IPS-NIHi7 (cell line): ENCODE measurements around the gene RRP1.
"Not testable (repeated sequence)": the region's sequence is repeated elsewhere in the genome, so short reads cannot be mapped to it uniquely, and the experiment has no call there.

ENCODE experiments used
- DNase-seq: peaks from one replicate; pipeline ENCODE4 v3.0.0; 2012; ENCODE audit warnings: mixed read lengths; ENCODE audit errors: extremely low spot score

RRP1 gene

DNA sequence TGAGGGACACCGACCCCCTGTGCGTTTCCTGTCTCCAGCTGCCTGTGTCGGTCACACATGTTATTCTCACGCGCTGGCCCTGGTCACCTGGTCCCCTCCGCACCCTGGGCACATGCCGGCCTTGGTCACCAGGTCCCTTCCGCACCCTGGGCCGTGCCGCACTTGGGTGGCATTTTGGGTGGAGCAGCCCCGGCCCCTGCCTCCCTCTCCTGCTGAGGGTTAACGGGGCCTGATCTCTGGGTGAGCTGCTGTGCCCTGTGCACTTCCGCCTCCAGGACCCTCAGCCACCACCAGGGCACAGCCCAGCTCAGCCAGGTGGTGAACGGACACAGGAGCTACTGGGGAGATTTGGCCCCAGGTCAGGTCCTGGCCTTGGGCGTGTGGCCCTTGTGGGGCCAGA, 26.6 kb downstream of the RRP1 start:
- DNase-seq: no peak

DNA sequence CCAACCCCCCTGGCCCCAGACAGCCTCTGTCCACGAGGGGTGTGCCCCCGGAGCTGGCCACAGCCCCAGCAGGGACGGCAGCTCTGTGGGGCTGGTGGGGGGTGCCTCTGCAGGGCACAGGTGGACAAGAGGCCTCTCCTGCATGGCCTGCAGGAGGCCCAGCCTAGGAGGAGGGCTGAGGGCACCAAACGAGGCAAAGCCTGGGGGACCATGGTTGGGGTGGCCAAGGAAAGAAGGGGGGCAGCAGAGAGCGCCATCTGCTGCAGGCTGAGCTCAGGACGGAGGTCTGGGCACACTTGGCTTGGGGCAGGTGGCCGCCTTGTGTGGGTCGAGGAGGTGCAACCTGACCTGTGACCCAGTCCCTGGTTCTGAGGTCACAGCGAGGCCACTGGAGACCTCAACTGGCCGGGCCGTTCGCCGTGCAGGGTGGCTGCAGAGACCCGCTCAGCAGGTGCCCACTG, 27.3 kb downstream of the RRP1 start:
- no peak for DNase-seq

DNA sequence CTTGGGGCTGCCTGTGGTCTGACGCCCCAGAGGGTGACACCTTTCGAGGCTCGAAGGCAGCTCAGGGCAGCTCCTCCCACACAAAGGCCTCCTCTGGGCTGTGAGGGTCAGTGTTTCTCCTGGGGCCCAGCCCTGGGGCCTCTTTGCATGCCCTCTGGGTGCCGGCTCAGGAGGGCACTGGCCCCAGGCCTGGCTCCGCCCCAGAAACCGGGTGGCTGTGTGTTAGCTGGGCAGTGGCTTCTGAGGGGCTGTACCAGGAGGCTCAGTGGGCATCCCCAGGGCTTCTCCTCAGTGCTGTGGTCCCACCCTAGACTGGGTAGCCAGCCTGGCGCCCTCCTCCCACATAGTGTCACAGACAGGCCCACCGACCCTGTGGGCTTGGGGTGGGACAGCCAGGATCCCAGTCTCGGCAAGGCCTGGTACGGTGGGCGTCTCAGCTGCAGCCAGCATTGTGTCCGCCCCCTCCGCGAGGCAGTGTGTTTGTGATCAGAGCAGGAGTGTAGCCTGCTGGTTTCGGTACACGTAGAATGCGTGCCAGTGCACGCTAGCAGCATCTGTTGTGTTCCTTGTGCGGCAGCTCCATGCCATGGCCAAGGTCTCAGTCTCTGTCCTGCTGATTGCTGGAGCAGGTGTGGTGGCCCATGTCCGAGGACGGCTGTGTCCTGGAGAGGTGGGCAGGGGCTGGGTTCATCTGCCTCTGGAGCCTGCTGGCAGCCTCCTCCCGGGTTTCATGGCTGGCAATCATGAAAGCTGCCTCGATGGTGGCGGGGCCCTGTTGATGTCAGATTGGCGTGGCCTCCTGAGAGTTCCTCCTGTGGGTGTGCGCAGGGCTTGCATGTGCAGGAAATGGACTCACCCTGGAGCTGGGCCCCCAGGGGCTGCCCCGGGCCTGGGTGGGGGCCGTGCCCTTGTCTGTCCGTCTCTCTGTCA, 28.0 kb downstream of the RRP1 start:
- DNase-seq: no peak

DNA sequence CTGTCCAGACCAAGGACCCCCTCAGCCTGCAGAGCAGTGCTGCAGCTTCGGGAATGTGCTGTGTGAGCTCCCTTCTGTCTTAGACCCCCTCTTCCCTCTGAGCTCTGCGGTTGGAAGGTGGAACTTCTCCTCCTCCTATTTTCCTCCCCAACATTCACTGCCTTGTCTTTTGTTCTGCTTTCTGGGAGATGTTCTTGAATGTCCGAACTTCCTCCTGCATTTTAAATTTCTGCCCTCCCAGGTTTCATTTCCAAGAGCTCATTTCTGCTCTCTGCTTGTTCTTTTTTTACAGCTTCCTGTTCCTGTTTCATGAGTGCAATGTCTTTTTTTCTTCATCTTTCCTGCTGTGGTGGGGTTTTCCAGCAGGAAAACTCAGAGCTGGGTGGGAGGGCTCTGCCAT, 29.3 kb downstream of the RRP1 start:
- no peak for DNase-seq

DNA sequence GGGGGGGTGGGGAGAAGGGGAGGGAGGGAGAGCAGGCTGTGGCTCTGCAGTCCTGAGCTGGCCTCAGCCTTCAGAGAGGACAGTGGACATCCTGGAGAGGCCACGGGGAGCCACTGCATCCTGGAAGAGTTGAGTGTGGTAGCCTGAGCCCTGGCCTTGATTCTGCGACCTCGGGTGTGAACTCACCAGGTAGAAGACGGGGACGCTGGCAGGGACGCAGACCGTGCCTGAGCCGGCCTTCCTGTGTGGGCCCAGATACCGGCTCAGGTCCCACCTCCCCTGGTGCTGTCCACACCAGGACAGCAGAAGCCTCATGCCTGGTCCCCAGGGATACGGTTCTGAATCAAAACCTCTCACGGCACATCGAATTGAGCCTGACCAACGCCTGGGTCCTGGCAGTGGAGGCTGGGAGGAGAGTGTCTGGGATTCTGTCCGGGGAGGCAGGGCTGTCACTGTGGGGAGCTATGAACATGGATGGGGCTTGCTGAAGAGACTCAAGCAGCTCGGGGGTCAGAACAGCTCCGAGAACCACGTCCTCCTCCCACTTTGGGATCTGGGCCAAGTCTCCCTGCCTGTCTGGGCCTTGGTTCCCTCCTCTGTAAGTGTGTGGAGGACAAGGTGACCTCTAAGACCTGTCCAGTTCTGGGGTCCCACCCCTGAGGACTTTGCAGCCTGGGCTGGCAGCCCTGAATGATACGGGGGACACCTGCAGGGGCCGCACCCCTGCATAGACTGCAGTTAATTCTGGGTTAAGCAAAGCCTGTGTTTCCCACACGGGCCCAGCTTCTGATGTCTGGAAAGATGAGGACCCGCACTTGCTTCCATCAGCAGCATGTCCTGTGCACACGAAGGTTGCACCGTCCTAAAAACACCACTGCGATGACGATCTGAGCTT, 30.4 kb downstream of the RRP1 start:
- no peak for DNase-seq

DNA sequence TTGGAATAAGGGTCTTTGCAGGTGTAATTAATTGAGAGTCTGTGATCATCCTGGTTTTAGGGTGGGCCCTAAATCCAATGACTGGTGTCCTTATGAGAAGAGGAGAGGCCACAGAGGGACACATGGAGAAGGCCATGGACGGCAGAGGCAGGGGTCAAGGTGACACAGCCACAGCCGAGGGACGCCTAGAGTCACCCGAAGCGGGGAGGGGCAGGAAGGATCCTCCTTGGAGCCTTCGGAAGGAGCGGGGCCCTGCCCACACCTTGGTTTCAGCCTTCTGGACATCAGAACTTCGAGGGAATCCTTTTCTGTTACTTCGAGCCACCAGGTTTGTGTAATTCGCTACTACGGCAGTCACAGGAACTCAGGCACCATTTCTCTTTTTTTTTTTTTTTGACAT, 31.1 kb downstream of the RRP1 start:
- DNase-seq: no peak

DNA sequence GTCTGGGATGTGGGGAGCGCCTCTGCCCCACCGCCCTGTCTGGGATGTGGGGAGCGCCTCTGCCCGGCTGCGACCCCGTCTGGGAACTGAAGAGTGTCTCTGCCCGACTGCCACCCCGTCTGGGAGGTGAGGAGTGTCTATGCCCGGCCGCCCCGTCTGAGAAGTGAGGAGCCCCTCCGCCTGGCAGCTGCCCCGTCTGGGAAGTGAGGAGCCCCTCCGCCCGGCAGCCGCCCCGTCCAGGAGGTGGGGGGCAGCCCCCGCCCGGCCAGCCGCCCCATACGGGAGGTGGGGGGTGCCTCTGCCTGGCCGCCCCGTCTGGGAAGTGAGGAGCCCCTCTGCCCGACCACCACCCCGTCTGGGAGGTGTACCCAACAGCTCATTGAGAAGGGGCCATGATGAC, 32.8 kb downstream of the RRP1 start:
- DNase-seq: not testable (repeated sequence)

DNA sequence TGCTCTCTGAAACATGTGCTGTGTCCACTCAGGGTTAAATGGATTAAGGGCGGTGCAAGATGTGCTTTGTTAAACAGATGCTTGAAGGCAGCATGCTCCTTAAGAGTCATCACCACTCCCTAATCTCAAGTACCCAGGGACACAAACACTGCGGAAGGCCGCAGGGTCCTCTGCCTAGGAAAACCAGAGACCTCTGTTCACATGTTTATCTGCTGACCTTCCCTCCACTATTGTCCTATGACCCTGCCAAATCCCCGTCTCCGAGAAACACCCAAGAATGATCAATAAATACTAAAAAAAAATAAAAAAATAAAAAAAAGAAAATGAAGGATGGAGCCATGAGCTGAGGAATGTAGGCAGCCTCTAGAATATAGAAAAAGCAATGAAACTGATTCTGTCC, 33.4 kb downstream of the RRP1 start:
- not testable (repeated sequence) for DNase-seq

DNA sequence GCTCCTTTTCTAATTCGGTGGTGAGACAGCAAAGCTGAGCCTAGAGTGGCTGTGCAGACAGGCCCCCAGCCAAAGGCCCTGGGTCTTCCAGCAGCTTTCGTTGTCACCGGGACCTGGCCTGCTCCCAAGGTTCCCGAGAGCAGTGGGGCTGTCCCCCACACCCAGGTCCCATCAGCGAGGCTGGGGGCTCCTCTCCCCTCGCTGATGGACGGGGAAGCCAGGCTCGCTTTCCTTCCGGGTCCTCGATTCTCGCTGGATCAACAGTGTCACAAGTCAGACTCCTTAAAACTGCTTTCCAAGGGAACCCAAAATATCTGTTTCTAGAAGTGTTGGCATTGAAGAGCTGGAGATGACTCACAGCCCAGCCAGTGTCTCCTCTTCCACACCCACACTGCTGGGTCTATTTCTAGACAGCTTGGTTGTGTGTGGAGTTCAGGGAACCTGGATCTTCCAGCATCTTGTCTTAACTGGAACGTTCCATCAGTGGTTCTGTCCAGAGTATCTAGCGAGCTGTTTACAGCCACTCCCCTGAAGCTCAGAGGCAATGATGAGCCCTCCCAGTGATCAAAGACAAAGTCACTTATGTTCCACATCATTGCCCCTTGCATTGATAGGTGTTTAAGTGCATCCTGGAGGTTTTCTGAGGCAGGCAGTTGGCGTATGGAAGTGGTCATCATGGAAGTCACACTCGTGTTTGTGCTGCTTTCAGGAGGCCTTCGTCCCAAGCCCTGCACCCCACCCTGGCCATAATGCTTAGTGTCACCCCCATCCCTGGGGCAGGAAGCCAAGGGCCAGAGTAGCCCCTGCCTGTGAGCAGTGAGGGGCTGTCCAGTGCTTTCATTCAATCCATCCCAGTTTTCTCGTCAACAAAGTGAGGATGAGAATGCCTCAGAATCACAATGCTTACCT, 35.2 kb downstream of the RRP1 start:
- DNase-seq: no peak

DNA sequence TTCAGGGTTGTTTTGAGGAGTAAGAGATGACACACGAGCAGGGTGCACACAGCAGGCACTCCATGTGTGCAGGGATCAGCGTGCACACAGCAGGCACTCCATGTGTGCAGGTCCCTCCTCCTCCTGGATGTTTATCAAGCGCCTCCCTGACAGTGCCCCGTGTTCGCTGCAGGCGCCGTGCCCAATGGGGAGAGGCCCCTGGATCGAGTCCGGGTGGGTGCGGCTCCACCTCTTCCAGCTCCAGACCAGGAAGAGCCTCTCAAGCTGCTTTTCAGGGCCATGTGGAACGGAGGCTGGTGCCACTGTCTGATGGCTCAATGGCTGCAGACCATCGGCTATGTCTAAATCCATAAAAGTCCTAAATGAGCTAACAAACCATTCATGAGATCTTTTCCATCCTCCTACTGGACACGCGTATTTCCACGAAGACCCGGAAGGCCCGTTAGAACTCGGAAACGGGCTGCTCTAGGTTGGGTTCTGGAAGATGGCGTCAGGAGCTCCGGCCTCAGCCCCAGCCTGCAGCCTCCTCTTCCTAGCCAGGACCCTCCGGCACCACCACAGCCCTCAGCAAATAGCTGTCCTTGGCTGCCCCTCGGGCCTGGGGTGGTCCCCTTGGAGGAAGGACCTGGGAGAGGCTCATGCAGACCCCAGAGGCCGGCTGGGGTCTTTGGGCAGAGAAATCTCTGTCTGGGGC, 36.0 kb downstream of the RRP1 start:
- no peak for DNase-seq

DNA sequence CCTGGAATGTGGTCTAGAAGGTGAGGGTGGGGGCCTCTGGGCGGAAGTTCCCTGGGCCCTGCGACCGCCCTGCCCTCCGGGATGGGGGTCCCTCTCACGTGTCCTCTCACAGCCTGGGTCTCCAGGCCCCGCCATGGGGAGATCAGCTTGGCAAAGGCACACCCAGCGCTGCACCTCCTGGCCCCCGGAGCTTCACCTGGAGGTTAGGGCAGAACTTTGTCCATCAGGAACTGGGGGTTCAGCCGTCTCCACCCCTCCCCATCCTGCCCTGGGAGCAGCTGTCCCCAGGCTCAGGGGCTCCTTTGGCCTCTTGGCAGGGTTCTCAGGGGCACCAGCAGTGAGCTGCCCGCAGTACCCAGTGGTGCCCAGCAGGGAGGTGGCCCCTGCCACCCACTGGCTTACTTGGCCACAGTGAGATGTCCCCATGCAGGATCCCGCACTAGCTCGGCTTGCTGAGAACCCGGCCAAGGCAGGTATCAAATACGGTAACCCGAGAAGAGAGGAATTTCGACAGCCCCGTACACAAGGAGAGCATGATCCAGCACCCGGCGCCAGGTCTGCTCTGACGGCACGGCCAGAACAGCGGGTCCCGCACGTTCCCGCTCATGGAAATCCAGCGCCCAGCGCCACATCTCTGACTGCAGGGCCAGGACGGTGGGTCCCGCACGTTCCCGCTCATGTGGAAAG, 36.7 kb downstream of the RRP1 start:
- DNase-seq: no peak

DNA sequence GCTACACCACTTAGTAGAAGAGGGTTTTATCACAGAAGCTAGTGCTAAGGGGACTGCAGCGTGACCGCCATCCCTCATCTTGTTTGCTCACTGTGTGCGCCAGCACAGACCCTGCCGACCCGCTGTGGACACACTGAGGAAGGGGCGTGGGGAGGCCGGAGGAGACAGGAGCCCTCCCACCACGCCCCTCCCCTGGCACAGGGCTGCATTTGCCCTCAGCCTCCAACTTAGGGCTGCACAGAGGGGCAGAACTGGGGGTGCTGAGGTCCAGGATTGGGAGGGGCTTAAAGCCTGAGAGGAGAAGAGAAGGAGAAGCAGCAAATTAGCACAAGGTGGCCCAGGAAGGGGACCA, 37.2 kb downstream of the RRP1 start:
- DNase-seq: no peak

DNA sequence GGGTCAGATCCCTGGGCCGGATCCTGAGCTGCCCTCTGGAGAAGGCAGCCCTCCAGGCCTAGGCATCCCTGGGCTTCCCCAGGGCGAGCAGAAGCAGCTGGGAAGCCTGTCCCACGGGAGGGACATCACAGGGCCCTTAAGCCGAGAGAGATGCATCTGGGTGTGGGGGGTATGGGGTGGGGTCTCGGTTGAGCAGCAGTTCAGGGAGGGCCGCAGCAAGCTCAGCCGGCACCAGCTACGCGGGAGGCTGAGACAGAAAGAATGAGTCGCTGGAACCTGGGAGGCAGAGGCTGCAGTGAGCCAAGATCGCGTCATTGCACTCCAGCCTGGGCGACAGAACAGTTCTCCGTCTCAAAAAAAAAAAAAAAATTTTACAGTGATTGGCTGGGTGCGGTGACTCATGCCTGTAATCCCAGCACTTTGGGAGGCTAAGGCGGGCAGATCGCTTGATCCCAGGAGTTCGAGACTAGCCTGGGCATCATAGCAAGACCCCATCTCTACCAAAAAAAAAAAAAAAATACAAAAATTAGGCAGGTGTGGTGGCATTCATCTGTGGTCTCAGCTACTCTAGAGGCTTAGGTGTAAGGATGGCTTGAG, 37.7 kb downstream of the RRP1 start:
- DNase-seq: no peak

DNA sequence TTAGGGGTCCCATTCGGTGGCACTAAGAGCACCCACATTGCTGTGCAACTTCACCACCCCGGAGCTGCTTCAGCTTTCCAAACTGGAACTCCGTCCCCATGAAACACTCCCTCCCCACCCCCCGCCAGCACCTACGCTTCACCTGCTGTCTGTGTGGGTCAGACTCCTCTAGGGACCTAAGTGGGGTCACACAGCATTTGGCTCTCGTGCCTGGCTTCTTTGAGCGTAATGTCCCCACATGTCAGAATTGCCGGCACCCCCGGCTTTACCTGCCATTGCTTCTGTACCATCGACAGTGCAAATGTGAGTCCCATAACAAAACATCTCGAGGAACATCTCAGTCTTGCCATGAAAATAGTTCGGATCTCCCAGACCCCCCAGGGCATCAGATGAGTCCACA, 39.8 kb downstream of the RRP1 start:
- DNase-seq: no peak

DNA sequence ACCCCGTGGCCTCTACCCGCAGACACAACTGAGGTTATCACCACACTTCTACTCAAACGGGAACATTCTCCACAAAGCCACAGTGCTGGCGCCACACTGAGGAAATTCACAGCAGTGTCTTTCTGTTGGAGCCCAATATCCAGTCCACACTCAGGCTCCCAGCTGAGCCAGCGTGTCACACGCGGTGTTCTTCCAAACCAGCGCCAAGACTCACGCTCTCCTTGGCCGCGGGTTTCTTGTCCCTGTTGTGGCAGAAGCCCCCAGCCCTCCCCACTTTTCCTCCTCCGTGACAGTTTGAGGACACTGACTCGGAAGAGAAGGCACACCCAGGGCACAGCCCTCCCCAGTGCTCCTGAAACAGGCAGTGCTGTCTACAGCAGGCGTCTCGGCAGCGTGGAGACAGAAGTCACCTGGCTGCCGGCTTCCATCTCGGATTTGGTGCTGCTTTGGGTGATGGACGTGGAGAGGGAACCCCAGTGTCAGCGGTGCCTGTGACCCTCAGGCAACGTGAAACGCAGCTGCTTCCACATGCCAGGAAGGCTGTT, 40.3 kb downstream of the RRP1 start:
- DNase-seq: no peak

DNA sequence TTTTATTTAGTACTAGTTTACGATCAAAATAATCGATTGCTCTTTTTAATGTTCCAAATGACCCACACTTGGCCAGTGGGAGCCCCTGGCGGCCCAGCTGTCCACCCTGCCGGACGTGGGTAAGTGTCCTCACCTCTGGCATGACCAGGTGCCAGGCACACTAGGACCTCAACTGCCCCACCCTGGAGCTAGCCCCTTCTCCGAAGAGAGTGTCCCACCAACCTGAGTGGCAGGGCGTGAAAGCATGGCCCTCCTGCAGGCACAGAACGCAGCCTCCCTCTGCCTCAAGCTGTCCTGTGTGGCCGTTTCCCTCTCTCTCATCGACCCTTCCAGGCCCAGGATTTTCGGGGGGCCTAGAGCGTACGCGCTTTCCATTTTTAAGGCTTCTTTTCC, 42.8 kb downstream of the RRP1 start:
- DNase-seq: no peak

DNA sequence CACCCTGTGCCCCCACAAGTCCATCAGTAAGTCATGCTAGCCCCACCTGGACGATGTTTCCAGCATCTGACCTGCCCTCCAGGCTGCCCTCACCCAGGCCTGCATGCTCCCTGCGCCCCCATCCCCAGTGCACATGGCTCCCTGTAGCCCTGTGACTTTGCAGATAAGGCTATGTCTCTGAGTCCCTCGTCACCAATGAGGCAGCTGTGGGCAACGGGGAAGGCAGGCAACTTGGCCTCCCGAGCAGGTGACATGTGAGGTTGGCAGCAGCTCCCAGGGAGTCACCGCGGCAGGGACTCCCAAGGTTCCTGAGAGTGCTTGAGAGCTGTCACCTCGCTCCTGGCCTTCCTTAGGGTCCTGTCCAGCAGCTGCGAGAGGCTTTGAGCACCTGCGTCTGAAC, 43.3 kb downstream of the RRP1 start:
- no peak for DNase-seq

DNA sequence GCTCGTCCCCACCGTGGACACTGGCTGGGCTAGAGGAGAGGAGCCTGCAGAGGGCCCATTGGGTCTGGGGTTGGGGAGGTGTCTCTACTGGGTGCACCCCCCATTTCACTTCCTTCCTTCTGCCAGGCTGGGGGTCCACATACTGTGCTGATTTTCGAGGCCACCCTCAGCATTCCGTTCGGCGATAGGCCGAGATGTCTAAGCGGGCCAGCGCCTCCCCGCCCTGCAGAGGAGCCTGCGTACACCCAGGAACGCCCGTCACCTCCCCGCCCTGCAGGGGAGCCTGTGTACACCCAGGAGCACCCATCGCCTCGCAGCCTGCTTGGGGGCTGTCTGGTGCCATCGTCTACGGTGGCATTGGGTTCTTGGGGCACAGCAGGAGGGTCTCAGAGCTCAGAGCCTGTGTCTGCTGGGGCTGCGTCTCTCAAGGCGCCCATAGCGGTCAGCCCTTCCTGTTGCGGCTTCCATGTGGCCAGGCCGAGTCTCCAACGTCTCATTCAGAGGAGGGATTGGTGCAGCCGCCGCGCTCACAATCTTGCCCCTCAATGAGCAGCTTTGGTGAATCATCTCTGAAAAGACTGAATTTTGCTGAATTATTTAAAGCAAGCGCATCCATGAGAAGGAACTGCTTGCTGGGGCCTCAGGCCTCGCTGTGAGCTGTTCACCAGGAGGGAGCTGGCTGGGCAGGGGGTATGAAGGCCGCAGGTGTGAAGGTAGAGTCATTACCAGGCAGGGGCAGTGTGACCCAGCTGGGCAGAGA, 44.9 kb downstream of the RRP1 start:
- DNase-seq: no peak

DNA sequence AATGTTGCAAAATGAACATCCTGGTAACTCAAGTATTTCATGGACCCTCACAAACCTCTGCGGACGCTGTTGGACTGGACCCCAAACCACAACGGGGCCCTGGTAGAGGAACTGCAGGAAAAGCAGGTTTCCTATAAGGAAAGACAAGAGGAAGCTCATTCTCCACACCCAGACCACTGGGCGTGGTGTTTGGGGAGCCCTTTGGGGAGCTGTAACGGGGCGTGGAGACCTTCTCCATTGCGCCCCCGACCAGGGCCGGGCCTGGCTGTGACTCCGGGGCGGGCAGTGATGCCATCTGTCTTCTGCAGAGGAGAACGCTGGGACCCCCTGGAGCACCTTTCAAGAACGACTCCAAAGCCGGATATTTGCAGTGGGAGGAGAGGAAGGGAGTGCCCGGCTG, 45.7 kb downstream of the RRP1 start:
- DNase-seq: no peak
